Measurements from ENCODE around the gene ZNF592.

The ZNF592 gene

DNA sequence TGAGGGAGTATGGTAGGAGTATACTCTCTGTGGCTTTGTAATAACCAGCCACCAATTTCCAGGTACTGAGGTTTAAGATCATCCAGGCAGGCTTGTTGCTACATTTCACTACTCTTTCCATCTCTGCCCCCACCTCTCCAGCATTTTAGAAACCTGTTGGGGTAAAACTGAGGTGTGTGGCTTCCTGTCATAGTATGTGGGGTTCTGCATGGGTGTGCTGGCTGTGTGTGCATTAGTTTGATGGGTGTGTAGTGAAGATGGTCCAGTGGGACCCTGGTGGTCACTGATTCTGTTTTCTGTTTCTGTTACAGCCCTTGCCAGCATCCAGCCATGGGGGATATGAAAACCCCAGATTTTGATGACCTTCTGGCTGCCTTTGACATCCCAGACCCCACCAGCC lies 34.0 kb downstream of the ZNF592 start:
- no peak for DNase-seq

GRCh38 chr15:84783493-84784251 lies 35.3 kb downstream of the ZNF592 start:
- DNase-seq: no peak

GRCh38 chr15:84784262-84784661 lies 35.9 kb downstream of the ZNF592 start:
- no peak for DNase-seq

DNA sequence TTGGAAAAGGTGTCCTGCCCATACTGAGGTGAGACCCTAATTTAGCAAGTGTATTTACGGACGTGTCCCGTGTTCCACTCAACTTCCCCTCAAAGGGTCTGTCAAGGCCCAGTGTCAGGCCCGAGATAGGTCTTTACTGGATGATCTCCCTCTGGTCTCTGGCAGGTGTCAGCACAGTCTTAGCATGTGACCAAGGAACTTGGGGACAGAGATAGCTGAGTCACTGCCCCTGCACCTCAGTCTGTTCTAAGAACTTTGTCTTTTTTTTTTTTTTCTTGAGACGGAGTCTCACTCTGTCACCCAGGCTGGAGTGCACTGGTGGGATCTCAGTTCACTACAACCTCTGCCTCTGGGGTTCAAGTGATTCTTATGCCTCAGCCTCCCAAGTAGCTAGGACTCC lies 36.7 kb downstream of the ZNF592 start:
- no peak for DNase-seq

DNA sequence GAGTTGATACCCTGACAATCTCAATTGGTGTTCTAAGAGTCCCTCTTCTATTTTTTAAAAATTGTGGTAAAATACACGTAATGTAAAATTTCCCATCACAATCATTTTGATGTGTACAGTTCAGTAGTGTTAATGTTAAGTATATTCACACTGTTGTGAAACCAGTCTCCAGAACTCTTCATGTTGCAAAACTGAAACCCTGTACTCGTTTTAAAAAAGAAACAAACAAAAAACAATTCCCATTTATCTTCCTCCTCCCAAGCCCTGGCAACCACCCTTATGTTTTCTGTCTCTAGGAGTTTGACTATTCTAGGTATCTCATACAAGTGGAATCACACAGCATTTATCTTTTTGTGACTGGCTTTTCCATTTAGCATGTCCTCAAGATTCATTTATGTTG lies 40.1 kb downstream of the ZNF592 start:
- peak in 1 of 2 donors; percentile 28 for DNase-seq

GRCh38 chr15:84789762-84790161 lies 41.4 kb downstream of the ZNF592 start:
- DNase-seq: no peak

DNA sequence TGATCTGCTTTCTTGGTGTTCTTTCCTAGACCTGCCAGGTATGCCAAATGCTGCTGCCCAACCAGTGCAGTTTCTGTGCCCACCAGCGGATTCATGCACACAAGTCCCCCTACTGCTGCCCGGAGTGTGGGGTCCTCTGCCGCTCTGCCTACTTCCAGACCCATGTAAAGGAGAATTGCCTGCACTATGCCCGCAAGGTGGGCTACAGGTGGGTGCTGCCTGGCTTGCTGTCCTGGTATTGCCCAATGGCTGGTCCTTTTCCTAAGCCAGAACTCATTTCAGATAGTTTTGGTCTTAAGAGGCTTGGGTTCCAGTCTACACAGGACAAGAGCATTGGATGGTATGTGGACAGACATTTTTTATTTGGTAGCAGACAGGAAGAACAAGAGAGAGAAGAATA lies 42.3 kb downstream of the ZNF592 start:
- DNase-seq: no peak

DNA sequence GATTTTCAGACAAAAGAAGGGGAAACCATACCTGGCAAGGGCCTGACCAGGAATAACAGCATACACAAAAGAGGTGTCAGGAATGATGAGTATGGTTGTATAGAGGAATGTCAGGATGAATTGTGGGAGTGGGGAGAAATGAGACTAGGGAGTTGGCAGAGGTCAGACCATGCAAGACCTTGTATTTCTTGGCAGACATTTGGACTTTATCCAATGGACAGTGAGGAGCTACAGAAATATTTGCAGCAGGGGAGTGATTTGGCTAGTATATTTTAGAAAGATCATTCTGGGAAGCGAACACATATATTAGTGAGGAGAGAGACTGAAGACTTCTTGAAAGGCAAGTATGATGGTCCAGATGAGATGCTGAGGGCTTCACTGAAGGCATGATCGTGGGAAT lies 43.4 kb downstream of the ZNF592 start:
- no peak for DNase-seq

DNA sequence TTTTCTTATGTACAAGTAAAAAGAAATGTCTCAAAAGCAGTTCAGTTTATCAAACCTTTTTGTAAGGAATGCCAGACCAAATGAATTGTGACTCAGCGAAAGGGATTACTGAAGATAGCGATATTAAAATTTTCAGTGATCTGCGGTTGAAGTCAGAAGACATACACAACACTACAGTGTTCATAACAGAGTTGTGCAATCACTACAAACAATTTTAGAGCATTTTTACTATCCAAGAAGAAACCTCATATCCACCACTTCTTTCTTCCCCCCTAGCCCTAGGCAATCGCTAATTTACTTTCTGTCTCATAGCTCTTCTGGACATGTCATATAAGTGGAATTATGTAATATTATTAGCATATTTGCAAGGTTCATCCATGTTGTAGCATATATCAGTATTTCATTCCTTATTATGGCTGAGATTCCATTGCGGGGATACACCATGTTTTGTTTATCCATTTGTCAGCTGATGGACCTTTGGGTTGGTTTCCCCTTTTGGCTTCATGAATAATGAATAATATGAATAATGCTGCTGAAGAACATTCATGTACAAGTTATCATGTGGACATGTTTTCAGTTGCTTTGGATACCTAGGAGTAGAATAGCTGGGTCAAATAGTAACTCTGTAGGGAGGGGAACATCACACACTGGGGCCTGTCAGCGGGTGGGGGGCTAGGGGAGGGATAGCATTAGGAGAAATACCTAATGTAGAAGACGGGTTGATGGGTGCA lies 45.2 kb downstream of the ZNF592 start:
- no peak for DNase-seq

DNA sequence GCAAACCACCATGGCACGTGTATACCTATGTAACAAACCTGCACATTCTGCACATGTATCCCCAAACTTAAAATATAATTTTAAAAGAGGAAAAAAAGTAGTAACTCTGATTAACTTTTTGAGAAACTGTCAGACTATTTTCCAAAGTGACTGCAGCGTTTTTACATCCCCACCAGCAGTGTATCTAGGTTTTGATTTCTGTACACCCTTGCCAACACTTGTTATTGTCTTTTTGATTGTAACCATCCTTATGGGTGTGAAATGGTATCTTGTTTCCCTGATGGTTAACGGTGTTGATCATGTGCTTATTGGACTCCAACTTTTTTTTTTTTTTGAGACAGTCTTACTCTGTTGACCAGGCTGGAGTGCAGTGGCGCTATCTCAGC lies 45.8 kb downstream of the ZNF592 start:
- no peak for DNase-seq

DNA sequence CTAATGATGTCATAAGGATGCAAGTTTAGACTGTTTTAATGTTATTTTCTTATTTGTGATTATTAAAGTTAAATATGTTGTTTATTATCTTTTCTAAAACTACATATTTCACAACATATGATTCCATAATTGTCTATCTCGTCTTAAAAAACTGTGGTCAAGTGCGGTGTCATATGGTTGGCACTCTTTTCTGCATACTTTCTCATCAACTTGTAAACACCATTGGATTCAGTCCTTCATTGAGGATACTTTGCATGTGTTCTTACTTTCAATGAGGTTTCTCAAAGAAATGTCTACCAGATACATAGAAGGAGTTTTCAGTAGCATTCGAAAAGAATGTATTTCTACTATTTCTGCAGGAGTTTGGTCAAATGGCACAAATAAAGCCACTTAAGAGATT lies 46.8 kb downstream of the ZNF592 start:
- DNase-seq: no peak

- DNase-seq: no peak
Observed at GRCh38 chr15:84797212-84797611, 48.8 kb downstream of the ZNF592 start.

DNA sequence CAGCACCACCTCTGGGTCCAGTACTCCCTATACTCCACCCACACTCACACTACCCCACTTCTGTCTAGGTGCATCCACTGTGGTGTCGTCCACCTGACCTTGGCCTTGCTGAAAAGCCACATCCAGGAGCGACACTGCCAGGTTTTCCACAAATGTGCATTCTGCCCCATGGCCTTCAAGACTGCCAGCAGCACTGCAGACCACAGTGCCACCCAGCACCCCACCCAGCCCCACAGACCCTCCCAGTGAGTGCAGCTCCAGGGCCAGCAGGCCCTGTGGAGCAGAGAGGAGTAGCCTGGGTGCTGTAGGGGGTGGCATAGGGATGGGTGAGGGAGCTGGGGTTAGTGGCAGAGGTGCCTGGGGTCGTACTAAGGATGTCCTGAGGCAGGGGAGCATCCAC lies 49.4 kb downstream of the ZNF592 start:
- no peak for DNase-seq

DNA sequence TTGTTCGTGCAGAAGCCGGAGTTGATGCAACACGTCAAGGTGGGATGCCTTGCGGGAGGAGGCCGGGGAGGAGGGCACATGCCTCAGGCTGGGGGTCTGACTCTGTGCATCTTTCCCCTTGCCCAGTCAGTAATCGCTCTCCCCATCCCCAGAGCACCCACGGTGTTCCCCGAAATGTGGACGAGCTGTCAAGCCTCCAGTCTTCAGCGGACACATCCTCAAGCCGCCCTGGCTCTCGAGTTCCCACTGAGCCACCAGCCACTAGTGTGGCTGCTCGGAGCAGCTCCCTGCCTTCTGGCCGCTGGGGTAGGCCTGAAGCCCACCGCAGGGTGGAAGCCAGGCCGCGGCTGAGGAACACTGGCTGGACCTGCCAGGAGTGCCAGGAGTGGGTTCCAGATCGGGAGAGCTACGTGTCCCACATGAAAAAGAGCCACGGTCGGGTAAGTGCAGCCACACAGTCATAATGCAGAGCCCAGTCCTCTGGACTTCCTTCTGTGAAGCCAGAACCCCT lies 50.1 kb downstream of the ZNF592 start:
- no peak for DNase-seq

DNA sequence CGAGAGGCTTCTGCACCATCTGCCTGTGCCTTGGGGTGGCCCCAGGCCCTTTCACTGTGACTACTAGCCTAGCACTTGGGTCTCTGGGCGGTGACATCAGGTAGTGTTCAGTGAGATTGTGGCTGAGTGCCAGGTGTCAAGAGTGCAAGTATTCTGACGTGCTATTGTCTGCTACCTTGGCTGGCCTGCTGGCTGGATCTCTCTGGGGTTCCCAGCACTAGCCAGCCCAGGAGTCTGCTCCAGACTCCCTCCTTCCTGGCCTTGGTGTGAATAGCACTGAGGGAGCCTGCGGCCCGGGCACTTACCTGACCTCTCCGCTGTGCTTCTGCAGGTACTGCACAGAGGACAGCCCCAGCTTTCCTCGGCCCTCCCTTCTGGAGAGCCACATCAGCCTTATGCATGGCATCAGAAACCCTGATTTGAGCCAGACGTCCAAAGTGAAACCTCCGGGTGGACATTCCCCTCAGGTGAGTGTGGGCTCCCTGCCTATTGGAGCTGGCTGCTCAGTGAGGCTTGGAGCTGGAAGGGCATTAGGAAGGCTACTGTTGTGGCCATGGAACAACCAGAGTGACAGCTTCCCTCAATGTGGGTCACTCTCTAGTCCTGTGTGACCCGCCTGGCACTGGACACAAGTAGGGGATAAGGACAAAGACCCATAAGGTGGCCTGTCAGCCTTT lies 51.3 kb downstream of the ZNF592 start:
- no peak for DNase-seq

GRCh38 chr15:84800365-84800806 lies 52.0 kb downstream of the ZNF592 start:
- DNase-seq: no peak

GRCh38 chr15:84804005-84804900 lies 55.9 kb downstream of the ZNF592 start:
- no peak for DNase-seq

DNA sequence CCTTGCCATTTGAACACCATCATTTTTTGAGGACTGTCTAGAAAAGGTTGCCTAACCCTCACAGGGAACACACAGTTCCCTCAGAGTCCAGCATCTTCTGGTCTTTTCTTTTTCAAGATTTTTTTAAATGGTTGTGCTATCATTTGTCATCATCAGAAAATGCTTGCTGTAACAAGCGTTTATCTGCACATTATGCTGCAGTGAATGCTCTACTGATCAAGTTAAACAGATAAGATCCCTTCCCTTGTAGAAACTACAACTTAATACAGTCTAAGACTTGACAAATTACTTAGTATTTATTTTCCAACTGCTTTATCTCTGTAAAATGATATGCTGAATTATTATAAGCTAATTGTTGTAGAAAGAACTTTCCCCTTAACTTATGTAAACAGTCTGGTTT lies 56.8 kb downstream of the ZNF592 start:
- DNase-seq: no peak

DNA sequence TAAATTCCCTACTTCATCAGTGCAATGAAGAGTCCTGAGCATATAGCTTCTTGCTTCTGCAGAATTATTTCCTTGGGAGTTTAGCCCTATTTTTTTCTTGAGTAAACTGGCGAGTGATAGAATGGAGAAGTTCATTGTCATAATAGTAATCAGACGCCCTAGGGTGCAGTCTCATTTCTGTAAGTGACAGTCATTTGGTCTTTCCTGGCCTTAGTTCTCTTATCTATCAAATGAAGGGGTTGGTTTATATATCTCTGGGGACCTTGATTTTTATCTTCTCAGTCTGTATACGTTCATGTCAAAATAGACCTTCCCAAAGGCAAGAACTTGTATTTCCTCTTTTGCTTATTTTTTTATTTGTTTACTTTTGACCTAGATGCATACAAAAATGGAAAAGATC lies 58.8 kb downstream of the ZNF592 start:
- no peak for DNase-seq

GRCh38 chr15:84810073-84810840 lies 61.9 kb downstream of the ZNF592 start:
- no peak for DNase-seq

DNA sequence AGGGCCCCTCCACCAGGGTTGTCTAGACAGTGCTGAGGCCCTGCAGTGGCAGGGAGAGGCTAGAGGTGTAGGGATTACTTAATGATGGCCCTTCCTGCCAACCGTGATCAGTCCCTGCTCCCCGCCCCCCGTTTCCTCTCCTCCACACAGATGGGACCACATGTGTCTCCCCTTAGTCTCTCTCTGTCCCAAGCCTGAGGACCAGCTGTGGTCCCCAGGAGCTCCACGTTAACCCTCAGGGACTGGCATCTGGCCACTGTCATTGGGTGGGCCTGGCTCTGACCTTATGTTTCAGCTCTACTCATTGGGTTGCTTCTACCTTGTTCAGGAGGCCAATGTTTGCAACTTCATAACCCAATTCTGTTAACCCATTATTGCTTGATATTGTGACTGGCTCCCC lies 62.8 kb downstream of the ZNF592 start:
- DNase-seq: no peak

DNA sequence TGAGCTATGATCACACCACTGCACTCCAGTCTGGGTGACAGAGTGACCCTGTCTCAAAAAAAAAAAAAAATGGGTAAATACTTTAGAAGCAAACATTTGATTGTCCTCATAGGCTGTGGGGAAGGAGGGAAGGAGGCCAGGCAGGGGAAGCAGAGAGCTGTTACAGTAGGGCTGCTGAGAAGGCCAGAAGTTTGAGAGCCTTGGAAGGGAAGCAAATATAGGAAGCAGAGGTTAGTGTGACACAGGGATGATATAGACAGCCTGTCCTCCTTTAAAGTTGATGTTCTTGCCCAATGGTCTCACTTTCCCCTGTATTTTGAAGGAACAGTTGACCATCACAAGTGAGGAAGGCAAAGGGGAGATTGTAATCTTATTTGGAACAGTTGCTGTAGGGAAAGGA lies 63.4 kb downstream of the ZNF592 start:
- no peak for DNase-seq

Data from inflammatory macrophage treated with lipopolysaccharide for 1 hour (primary cell).